C4-2B (cell line): ENCODE data around the gene NOC3L.
"Not testable (repeated sequence)": the region's sequence is repeated elsewhere in the genome, so short reads cannot be mapped to it uniquely, and the experiment has no call there.

Source experiments
- H3K27ac ChIP-seq: fragments of 450-650 bp; 2 replicates; pipeline ENCODE4 v1.5.1; 2017
- CTCF ChIP-seq: fragments of 450-650 bp; conservative IDR thresholded peaks from 2 replicates; pipeline ENCODE4 v1.5.1; 2017; ENCODE audit warnings: mild to moderate bottlenecking
- ZFX ChIP-seq: fragments of 450-650 bp; IDR thresholded peaks from 2 replicates; pipeline ENCODE4 v1.6.1; 2017

Gene NOC3L

GRCh38 chr10:94358480-94358879 lies 4.3 kb downstream of the NOC3L start:
- H3K27ac ChIP-seq, result no peak overlapping the region
- TF ChIP-seq CTCF (no peak), ZFX (no peak)

- TF ChIP-seq CTCF (no peak), ZFX (no peak)
- H3K27ac ChIP-seq, result no peak overlapping the region
Observed at GRCh38 chr10:94357193-94357592, 5.5 kb downstream of the NOC3L start.

GRCh38 chr10:94355841-94356240 lies 6.9 kb downstream of the NOC3L start:
- TF ChIP-seq ZFX, result no peak
- TF ChIP-seq CTCF, result no peak
- H3K27ac ChIP-seq, result no peak overlapping the region

GRCh38 chr10:94353336-94353735 lies 9.4 kb downstream of the NOC3L start:
- no peak overlapping the region for H3K27ac ChIP-seq
- TF ChIP-seq ZFX (no peak), CTCF (no peak)

- H3K27ac ChIP-seq, result no peak overlapping the region
- TF ChIP-seq ZFX (no peak), CTCF (no peak)
Observed at GRCh38 chr10:94351089-94351488, 11.7 kb downstream of the NOC3L start.

GRCh38 chr10:94350500-94350899 lies 12.2 kb downstream of the NOC3L start:
- H3K27ac ChIP-seq, result not testable (repeated sequence)

GRCh38 chr10:94349327-94349726 lies 13.4 kb downstream of the NOC3L start:
- TF ChIP-seq CTCF, result no peak
- H3K27ac ChIP-seq, result no peak overlapping the region

GRCh38 chr10:94344522-94345122 lies 18.1 kb downstream of the NOC3L start:
- TF ChIP-seq CTCF (no peak), ZFX (no peak)
- H3K27ac ChIP-seq, result no peak overlapping the region
